ENCODE data around the gene ENGASE.

The ENGASE gene

GRCh38 chr17:79116575-79117368 lies 42.1 kb downstream of the ENGASE start:
- no peak for DNase-seq

GRCh38 chr17:79117905-79118487 lies 43.4 kb downstream of the ENGASE start:
- DNase-seq = no peak

- no peak for DNase-seq
Measured at GRCh38 chr17:79118924-79119323, 44.3 kb downstream of the ENGASE start.

GRCh38 chr17:79120259-79120658 lies 45.6 kb downstream of the ENGASE start:
- DNase-seq = no peak

- DNase-seq = no peak
Measured at GRCh38 chr17:79123988-79124387, 49.4 kb downstream of the ENGASE start.

GRCh38 chr17:79124513-79125209 lies 50.0 kb downstream of the ENGASE start:
- no peak for DNase-seq

- DNase-seq = no peak
Measured at GRCh38 chr17:79125503-79125902, 50.9 kb downstream of the ENGASE start.

GRCh38 chr17:79126139-79126538 lies 51.5 kb downstream of the ENGASE start:
- no peak for DNase-seq

GRCh38 chr17:79127534-79128135 lies 53.0 kb downstream of the ENGASE start:
- DNase-seq = no peak

- no peak for DNase-seq
Measured at GRCh38 chr17:79129523-79129922, 54.9 kb downstream of the ENGASE start.

GRCh38 chr17:79130536-79131273 lies 56.1 kb downstream of the ENGASE start:
- DNase-seq = no peak

- no peak for DNase-seq
Measured at GRCh38 chr17:79131274-79131635, 56.6 kb downstream of the ENGASE start.

- DNase-seq = no peak
Measured at GRCh38 chr17:79131701-79132100, 57.1 kb downstream of the ENGASE start.

GRCh38 chr17:79132271-79133064 lies 57.8 kb downstream of the ENGASE start:
- DNase-seq = no peak

GRCh38 chr17:79133214-79133613 lies 58.6 kb downstream of the ENGASE start:
- no peak for DNase-seq

- no peak for DNase-seq
Measured at GRCh38 chr17:79133985-79134384, 59.4 kb downstream of the ENGASE start.

GRCh38 chr17:79135011-79135410 lies 60.4 kb downstream of the ENGASE start:
- no peak for DNase-seq

GRCh38 chr17:79135628-79136405 lies 61.2 kb downstream of the ENGASE start:
- DNase-seq = no peak

Data from activated CD4-positive, CD25-positive, alpha-beta regulatory T cell treated with anti-CD3 and anti-CD28 coated beads, Interleukin-2, amount 50 U/mL, for 72 hours (primary cell).